Activated CD8-positive, alpha-beta memory T cell treated with anti-CD3 and anti-CD28 coated beads for 4 hours (primary cell): ENCODE data around the gene NAGK.
"Not testable (repeated sequence)": the region's sequence is repeated elsewhere in the genome, so short reads cannot be mapped to it uniquely, and the experiment has no call there.

ENCODE experiments used
- DNase-seq, 2 donors: peaks; one replicate each; pipeline ENCODE4 v3.0.0-alpha.2; 2020; ENCODE audit warnings: low read depth in 2 of 2

NAGK gene

GRCh38 chr2:71069376-71069775 lies 928 bp downstream of the NAGK start:
- DNase-seq = no peak

DNA sequence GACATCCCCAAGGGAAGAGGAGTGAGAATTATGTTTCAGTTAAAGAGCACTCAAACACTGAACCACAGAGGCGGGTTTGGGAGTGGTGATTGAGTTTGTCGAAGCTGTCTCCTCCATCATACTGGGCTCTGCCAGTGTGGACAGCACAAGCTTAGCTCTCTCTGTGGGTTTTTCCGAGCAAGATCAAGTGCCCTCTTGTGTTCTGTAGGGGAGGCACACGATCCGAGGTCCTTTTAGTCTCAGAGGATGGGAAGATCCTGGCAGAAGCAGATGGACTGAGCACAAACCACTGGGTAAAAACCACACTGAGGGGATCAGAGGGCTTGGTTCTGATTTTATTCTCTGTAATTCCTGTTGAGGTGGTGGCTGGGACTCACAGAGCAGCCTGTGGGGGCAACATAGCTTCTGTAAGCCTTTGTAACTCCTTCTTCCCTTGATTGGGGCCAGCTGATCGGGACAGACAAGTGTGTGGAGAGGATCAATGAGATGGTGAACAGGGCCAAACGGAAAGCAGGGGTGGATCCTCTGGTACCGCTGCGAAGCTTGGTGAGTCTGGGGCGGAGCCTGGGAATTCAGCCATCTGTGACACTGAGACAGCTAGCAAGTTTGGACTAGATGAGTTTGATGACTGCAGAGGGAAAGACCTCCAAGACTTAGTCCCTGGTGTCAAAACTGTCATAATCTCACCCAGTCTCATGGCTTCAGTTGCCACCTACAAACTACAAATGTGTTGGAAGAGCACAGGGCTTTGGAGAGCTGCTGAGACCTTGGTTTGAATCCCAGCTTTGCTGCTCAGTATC lies 2.0 kb downstream of the NAGK start:
- no peak for DNase-seq

GRCh38 chr2:71071681-71072398 lies 3.4 kb downstream of the NAGK start:
- DNase-seq = peak in 1 of 2 donors; percentile 26

DNA sequence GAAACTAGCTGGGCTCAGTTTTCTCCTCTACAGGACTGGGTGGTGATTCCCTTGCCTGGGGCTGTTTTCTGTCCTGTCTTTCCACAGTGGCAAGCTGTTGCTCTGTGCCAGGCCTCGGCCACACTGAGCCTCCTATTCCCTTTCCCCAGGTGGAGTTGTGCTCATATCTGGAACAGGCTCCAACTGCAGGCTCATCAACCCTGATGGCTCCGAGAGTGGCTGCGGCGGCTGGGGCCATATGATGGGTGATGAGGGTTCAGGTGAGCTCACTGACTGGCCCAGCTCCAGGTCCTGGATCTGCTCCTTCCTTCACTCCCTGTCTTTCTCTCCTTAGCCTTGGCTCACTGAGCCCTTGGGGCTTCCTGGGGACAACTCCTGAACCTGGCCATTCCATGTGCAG lies 4.0 kb downstream of the NAGK start:
- no peak for DNase-seq

DNA sequence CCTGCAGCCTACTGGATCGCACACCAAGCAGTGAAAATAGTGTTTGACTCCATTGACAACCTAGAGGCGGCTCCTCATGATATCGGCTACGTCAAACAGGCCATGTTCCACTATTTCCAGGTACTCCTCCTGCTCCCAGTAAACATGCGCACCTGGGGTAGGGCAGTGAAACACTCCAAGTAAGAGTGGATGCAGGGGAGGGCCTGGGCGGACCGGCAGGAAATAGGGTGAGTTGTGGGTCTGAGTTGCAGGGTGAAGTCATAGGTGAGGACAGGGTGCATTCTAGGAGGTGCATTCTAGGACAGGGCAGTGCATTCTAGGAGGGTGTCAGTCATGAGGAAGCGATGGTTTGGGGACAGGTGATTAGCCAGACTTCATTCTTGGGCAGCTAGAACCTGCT lies 5.0 kb downstream of the NAGK start:
- no peak for DNase-seq

- DNase-seq = no peak
Observed at GRCh38 chr2:71074893-71075395, 6.5 kb downstream of the NAGK start.

DNA sequence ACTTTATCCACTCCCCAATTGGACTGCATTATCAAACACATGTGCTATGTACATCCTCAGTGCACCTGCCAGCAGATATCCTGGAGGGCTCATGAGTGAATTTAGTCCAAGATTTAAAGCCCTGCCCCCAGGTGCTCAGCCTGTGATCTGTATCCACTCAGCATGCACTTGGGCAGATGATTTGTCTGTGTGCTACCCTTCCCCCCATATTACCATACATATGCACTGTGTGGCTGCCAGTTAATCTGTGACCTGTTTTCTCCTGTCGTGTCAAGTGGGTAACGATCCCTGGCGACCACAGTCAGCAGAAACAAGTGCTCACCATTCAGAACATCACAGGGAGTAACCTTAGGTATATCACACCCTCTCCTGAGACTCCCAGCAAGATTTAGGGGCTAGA lies 10.2 kb downstream of the NAGK start:
- DNase-seq = no peak

DNA sequence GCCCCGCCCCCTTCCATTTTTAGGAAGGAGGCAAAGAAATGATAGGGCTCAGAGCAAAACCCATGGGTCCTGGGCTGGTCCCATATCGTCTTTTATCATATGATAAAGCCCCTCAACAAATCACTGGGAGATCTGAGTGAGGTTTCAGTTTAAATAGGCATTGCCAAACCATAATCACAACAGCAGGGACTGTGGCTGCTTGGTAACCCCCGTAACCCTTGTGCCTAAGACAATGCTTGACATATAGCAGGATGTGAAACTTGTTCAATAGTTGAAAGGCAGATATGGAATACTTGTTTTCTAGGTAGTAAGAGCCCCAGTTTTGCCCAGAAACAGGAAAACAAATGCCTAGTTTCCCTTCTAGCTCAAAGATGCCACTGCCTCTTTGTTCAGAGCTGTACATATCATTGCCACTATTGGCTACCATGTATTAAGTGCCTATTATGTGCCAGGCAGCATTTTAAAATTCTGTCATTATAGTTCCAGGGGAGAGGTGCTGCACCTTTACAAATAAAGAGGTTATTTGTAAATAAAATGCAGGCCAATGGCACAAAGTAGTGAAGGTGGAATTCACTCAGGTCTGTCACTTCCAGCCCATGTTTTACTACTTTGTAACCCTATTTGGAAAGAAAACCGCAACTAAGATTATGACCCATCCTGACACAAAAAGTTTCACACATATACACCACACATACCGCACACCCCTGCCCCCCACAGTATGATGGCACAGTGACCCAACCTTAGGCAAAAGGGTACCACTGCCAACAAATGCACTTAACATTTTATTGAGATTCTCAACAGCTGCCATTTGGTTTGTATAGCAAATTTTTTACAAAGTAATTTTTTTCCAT lies 14.2 kb downstream of the NAGK start:
- no peak for DNase-seq

DNA sequence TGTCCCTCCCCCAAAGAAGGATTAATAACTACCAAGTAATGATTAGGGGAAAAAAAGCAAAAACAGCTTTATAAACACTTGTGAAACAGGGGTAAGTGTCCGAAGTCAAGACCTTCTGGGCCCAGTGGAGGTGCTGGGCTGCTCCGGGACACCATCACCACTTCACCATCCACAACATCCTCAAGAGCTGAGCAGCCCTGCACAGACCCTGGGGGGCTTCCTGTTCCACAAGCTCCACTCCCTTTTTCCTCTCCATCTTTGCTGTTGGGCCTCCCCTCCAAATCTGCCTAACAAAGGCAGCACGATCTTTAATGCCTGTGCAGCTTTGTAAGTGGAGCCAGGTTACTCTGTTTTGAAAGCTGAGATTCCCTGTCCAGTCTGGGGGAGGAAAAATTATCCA lies 14.8 kb downstream of the NAGK start:
- DNase-seq = not testable (repeated sequence)

GRCh38 chr2:71083752-71084312 lies 15.4 kb downstream of the NAGK start:
- not testable (repeated sequence) for DNase-seq

- not testable (repeated sequence) for DNase-seq
Observed at GRCh38 chr2:71085325-71086003, 17.0 kb downstream of the NAGK start.

GRCh38 chr2:71089475-71089874 lies 21.0 kb downstream of the NAGK start:
- DNase-seq = not testable (repeated sequence)

DNA sequence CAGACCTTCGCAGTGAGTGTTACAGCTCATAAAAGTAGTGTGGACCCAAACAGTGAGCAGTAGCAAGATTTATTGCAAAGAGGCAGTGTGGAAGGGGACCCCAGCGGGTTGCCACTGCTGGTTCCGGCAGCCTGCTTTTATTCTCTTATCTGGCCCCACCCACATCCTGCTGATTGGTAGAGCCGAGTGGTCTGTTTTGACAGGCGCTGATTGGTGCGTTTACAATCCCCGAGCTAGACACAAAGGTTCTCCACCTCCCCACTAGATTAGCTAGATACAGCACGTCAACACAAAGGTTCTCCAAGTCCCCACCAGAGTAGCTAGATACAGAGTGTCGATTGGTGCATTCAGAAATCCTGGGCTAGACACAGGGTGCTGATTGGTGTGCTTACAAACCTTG lies 23.4 kb downstream of the NAGK start:
- DNase-seq = not testable (repeated sequence)

GRCh38 chr2:71092491-71093260 lies 24.2 kb downstream of the NAGK start:
- DNase-seq = not testable (repeated sequence)

GRCh38 chr2:71100195-71100964 lies 31.9 kb downstream of the NAGK start:
- DNase-seq = peak in 1 of 2 donors; percentile 6

DNA sequence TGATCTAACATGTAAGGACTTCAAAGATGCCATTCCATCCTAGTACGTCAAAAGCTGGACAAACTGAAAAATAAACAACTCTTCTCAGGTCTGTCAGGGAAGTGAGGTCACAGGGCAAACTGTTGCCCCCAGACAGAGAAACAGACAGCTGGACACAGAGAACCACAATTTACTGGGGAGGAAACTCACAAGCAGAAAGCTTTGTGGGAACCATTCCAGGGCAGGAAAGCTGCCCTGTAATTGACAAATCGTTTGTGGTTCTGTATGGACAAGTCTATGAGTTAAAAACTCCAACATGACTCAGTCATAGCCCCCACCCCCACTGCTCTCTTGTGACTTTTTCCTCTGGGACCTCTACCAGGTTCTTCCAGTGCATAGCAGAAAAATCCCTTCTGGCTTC lies 33.2 kb downstream of the NAGK start:
- no peak for DNase-seq

- no peak for DNase-seq
Observed at GRCh38 chr2:71102981-71103681, 34.7 kb downstream of the NAGK start.

DNA sequence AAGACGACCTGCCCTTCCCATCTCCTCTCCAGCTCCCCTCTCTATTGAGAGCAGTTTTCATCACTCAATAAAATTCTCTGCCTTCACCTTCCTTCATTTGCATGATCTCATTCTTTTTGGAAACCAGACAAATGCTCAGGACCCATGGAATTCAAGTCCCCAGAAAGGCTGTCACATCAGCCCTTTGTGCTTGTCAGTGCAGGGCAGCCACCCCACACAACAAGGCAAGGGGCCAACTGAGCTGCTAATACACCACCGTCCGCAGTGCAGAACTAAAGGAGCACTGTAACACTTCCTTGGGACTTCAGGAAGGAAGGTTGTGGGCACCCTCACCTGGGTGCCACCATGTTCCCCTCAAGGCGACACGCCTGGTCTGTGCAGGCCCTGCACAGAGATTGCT lies 35.4 kb downstream of the NAGK start:
- DNase-seq = no peak

DNA sequence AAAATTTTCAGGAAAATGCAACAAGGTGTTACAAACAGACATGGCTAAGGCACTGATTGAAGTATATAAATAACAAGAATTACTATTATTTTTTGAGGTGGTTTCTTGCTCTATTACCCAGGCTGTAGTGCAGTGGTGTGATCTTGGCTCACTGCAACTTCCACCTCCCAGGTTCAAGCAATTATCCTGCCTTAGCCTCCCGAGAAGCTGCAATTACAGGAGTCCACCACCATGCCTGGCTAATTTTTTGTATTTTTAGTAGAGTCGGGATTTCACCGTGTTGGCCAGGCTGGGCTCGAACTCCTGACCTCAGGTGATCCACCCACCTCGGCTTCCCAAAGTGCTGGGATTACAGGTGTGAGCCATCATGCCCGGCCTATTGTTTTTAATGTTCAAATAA lies 38.0 kb downstream of the NAGK start:
- not testable (repeated sequence) for DNase-seq
